Endothelial cell (in vitro differentiated cells): ENCODE results near the gene LCN9. TPM values are rescaled to one million over a fixed set of nuclear protein-coding genes. Genes with fewer than 3 reads are reported as not detected.

Source experiments
- DNase-seq: peaks from one replicate; pipeline ENCODE4 v3.0.0; 2021; ENCODE audit warnings: low spot score
- H3K27ac Mint-ChIP-seq: one replicate; pipeline ENCODE4 v1.8.0; 2021; ENCODE audit warnings: mixed read lengths, inconsistent platforms; ENCODE audit not compliant: unreplicated experiment
- H3K27me3 Mint-ChIP-seq: one replicate; pipeline ENCODE4 v1.8.0; 2021; ENCODE audit warnings: mild to moderate bottlenecking, moderate library complexity, mixed read lengths, inconsistent platforms; ENCODE audit not compliant: unreplicated experiment
- H3K36me3 Mint-ChIP-seq: one replicate; pipeline ENCODE4 v1.8.0; 2021; ENCODE audit warnings: mild to moderate bottlenecking, low read depth, mixed read lengths, inconsistent platforms; ENCODE audit not compliant: unreplicated experiment
- H3K4me1 Mint-ChIP-seq: one replicate; pipeline ENCODE4 v1.8.0; 2021; ENCODE audit warnings: mild to moderate bottlenecking, mixed read lengths, inconsistent platforms; ENCODE audit not compliant: unreplicated experiment
- H3K4me3 Mint-ChIP-seq: one replicate; pipeline ENCODE4 v1.8.0; 2021; ENCODE audit warnings: mild to moderate bottlenecking, mixed read lengths, inconsistent platforms; ENCODE audit not compliant: unreplicated experiment
- H3K9me3 Mint-ChIP-seq: one replicate; pipeline ENCODE4 v1.8.0; 2021; ENCODE audit warnings: mixed read lengths, inconsistent platforms; ENCODE audit not compliant: unreplicated experiment
- total RNA-seq: library from RNA; stranded (reverse); fragmentation: NEBNext Ultra II Directional; extraction: Animal tissue kit (Norgen Biotek cat#: 25700); gene quantifications from one replicate; pipeline ENCODE4 v1.2.1, GENCODE V29; 2021; ENCODE audit not compliant: unreplicated experiment
- TF ChIP-seq, protein P1 (sequence below): fragments of 200-600 bp; sonication (generic); IDR thresholded peaks from one replicate; pipeline ENCODE4 v1.5.0; 2021; ENCODE audit warnings: antibody characterized with exemption; ENCODE audit not compliant: unreplicated experiment

The LCN9 gene
- total RNA-seq, 1 donor from 2014 or later, result not detected

DNA sequence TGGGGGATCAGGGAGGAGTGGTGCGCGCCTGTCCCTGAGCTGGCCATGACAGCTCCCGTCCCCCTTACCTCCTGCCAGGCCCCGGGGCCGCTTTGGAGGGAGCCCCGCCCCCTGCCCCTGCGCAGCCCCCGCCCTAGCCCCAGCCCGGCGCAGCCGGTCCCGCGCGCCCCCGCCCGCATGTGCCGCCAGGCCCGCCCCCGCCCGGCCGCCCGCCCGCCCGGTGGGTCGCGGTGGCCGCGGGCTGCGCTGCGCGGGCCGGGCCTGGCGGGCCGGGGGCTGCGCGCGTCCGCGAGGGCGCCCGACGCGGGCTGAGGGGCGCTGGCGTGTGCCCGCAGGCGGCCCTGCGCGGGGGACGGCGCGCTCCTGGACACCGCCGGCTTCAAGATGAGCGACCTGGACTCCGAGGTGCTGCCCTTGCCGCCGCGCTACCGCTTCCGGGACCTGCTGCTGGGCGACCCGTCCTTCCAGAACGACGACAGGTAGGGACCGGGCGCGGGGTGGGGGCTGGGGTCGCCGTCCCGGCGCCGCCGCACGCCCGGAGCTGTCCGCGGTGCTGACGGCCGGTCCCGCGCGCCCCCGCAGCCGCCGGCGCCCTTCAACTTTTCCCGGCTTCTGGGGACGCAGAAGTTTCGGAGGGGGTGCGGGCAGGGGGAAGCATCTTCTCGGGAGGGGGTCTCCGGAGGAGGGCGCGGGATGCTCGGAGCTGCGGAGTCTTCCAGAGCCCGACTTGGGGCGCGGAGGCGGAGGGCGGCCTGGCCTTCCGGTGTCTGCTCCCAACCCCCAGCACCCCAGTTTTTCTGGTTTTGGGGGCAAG lies 51.3 kb downstream of the LCN9 start:
- DNase-seq, result peak; percentile 38
- H3K27me3 Mint-ChIP-seq, result peaks cover 18% of the 10 kb centered on the region
- H3K4me1 Mint-ChIP-seq, result no peaks in the 10 kb centered on the region
- no peaks in the 10 kb centered on the region for H3K9me3 Mint-ChIP-seq
- no peaks in the 10 kb centered on the region for H3K36me3 Mint-ChIP-seq
- TF ChIP-seq, protein P1, sequence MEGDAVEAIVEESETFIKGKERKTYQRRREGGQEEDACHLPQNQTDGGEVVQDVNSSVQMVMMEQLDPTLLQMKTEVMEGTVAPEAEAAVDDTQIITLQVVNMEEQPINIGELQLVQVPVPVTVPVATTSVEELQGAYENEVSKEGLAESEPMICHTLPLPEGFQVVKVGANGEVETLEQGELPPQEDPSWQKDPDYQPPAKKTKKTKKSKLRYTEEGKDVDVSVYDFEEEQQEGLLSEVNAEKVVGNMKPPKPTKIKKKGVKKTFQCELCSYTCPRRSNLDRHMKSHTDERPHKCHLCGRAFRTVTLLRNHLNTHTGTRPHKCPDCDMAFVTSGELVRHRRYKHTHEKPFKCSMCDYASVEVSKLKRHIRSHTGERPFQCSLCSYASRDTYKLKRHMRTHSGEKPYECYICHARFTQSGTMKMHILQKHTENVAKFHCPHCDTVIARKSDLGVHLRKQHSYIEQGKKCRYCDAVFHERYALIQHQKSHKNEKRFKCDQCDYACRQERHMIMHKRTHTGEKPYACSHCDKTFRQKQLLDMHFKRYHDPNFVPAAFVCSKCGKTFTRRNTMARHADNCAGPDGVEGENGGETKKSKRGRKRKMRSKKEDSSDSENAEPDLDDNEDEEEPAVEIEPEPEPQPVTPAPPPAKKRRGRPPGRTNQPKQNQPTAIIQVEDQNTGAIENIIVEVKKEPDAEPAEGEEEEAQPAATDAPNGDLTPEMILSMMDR, result no peak
- no peak overlapping the region for H3K27ac Mint-ChIP-seq
- no peak overlapping the region for H3K4me3 Mint-ChIP-seq

DNA sequence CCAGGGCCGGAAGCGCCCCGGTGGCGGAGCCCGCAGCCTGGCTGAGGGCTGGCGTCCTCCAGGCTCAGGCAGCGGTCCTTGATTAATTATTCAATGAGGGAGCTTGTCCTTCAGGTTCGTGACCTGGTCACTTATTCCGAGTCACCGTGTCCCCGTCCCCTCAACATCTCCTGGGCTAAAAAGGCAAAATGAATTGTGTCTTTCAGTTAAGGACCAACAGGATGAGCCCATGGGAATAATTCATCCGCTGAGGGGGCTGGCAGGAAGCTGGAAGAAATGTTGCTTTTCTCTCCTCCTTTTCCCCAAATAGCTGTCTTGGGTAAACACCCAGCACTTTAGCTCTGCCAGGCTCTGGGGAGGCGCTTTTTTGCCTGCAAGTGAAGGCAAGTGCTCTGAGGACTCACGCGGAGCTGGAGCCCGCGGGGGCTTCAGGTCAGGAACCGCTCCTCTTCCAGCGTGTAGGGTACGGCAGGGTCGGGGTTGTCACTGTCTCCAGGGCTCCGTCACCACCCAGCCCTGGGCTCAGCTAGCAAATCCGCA lies 52.0 kb downstream of the LCN9 start:
- Mint-ChIP-seq H3K4me3 (no peak overlapping the region), H3K9me3 (no peaks in the 10 kb centered on the region), H3K4me1 (no peaks in the 10 kb centered on the region), H3K36me3 (no peaks in the 10 kb centered on the region), H3K27me3 (peaks cover 17% of the 10 kb centered on the region), H3K27ac (no peak overlapping the region)
- TF ChIP-seq, protein P1, result no peak
- DNase-seq, result no peak

DNA sequence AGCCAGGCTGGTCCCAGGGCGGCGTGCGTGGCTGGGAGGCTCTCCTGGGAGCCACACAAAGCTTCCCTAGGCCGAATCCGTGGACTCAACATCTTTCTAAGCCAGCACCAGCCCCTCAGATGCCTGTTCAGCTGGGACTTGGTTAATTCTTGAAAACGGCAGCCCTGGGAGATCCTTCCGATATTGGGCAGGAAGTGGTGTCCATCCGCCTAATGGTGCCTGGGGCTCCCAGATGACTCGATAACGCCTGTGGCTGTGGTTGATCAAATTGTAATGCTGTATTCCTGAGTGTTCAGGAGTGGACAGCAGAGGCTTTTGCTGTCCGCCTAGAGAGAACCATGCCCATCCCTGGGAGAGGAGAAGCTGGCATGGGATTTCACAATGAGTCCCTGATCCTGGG lies 52.9 kb downstream of the LCN9 start:
- TF ChIP-seq, protein P1, result no peak
- no peak for DNase-seq
- no peaks in the 10 kb centered on the region for H3K4me1 Mint-ChIP-seq
- H3K4me3 Mint-ChIP-seq, result no peak overlapping the region
- no peaks in the 10 kb centered on the region for H3K9me3 Mint-ChIP-seq
- H3K36me3 Mint-ChIP-seq, result no peaks in the 10 kb centered on the region
- H3K27me3 Mint-ChIP-seq, result peaks cover 17% of the 10 kb centered on the region
- no peak overlapping the region for H3K27ac Mint-ChIP-seq

Other genes with a start within 250 kb of the LCN9 start
- gene PPP1R26, start 183.5 kb upstream of the LCN9 start, total RNA-seq, result 21.5 TPM
- 42.8 TPM for gene MRPS2, start 162.6 kb upstream of the LCN9 start, total RNA-seq
- not detected for gene LCN1, start 141.9 kb upstream of the LCN9 start, total RNA-seq
- not detected for gene OBP2A, start 117.2 kb upstream of the LCN9 start, total RNA-seq
- not detected for gene PAEP, start 101.6 kb upstream of the LCN9 start, total RNA-seq
- not detected for gene GLT6D1, start 23.8 kb upstream of the LCN9 start, total RNA-seq
- 0.18 TPM for gene SOHLH1, start 36.2 kb downstream of the LCN9 start, total RNA-seq
- not detected for gene KCNT1, start 38.9 kb downstream of the LCN9 start, total RNA-seq
- 44.7 TPM for gene CAMSAP1, start 244.2 kb downstream of the LCN9 start, total RNA-seq